Measurements from ENCODE around the gene EIF4G3.

DNA sequence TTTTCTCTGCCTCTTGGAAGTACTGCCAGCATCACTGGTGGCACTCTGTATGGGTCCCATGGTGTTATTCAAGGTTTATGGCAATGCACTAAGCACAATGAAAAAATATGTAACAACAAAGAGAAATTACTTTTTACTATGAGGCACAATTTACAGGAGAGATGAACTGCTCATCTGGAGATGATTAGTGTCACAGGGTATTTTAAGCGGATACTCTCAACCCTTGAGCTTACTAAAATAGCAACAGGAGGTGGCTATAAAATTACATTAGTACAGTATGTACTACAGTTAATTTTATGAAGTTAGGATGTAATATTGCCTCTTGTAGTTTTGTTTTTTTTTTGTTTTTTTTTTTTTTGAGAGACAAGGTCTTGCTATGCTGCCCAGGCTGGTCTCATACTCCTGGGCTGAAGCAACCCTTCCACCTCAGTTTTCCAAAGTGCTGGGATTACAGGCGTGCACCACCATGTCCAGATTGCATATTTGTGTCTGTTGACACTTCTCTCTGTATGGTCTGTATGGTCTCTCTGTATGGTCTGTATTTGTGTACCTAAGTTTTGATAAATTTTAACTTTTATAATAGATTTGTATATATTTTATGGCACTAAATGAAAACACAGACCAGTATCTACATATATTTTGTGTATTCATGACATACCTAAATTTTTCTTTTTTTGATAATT is 214.0 kb downstream of the EIF4G3 start:
- TF ChIP-seq CTCF (conservative IDR thresholded peaks at IDR 0.05; ENCODE audit: low read depth, low read length) (no peak), EZH2 (IDR thresholded peaks at IDR 0.05; ENCODE audit: borderline replicate concordance, low read depth, low read length, poor library complexity, severe bottlenecking) (no peak)

Data from A673 (cell line).